Memory B cell (primary cell): Measurements from ENCODE around the gene COPS4.
"Not testable (repeated sequence)": the region's sequence is repeated elsewhere in the genome, so short reads cannot be mapped to it uniquely, and the experiment has no call there.

ENCODE experiments used
- ATAC-seq: fragments of 150-1000 bp; cut with Tn5 transposase; 2 replicates; pipeline ENCODE4 v1.10.0; 2021; ENCODE audit warnings: low read depth, mild to moderate bottlenecking, moderate library complexity
- DNase-seq, 2 donors: peaks; one replicate each; pipeline ENCODE4 v3.0.0; 2022; ENCODE audit warnings: low spot score in 2 of 2
- H3K27ac Mint-ChIP-seq: one replicate; pipeline ENCODE4 v1.8.0; 2022; ENCODE audit warnings: mild to moderate bottlenecking, moderate library complexity, mixed read lengths
- H3K27me3 Mint-ChIP-seq: one replicate; pipeline ENCODE4 v1.8.0; 2022; ENCODE audit warnings: mixed read lengths
- H3K36me3 Mint-ChIP-seq: one replicate; pipeline ENCODE4 v1.8.0; 2022; ENCODE audit warnings: mild to moderate bottlenecking, mixed read lengths
- H3K4me1 Mint-ChIP-seq: one replicate; pipeline ENCODE4 v1.8.0; 2022; ENCODE audit warnings: mixed read lengths
- H3K4me3 Mint-ChIP-seq: one replicate; pipeline ENCODE4 v1.8.0; 2022; ENCODE audit warnings: mild to moderate bottlenecking, moderate library complexity, mixed read lengths
- H3K9me3 Mint-ChIP-seq: one replicate; pipeline ENCODE4 v1.8.0; 2022; ENCODE audit warnings: mixed read lengths

Gene COPS4

DNA sequence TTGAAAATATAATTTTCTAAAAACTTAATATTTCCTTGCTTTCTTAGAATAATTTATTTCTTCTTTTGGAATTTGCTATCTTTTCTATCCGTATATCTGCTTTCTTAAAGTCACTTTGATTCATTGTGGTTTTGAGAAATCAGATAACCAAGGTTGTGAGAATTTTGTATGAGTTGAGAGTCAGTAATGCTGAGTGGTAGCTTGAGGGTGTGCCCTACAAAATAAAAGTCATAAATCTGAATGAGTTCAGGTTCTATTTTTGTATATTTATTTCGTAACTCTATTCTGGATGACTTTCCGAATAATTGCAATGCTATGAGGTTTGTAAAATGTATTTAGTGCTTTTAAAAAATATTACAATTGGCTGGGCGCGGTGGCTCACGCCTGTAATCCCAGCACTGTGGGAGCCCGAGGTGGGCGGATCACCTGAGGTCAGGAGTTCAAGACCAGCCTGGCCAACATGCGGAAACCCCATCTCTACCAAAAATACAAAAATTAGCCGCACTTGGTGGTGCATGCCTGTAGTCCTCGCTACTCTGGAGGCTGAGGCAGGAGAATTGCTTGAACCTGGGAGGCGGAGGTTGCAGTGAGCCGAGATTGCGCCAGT lies 8.9 kb downstream of the COPS4 start:
- Mint-ChIP-seq H3K27me3 (no peaks in the 10 kb centered on the region), H3K36me3 (peaks cover 4% of the 10 kb centered on the region), H3K27ac (no peak overlapping the region), H3K4me3 (no peak overlapping the region), H3K9me3 (no peaks in the 10 kb centered on the region), H3K4me1 (peaks cover 17% of the 10 kb centered on the region)
- ATAC-seq (no peak), DNase-seq (no peak)

DNA sequence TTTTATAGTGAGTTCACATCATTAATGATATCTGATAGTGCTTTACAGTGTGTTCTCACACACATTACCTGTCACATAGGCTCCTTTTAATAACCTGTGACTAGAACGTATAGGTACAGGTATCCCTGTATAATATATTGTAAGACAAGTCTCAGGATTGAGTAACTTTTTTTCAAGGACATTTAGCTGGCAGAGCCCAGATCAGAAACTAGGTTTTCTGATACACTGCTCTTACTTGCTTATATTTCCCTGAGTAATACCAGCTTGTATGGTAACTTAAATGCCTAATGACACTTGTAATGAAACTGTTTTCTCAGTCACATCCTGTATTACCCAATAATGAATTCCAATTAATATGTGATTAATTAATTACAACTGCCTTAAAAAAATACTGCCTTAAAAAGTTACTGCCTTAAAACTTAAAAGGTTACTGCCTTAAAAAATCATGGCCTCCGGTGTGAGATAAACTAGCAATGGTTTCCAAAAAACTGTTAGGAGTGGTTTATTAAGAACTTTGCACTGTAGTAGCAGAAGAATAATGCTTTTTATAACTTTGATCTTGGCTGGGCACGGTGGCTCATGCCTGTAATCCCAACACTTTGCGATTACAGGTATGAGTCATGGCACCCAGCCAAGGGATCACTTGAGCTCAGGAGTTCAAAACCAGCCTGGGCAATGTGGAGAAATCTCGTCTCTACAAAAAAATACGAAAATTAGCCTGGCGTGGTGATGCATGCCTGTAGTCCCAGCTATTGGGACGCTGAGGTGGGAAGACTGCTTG lies 11.9 kb downstream of the COPS4 start:
- DNase-seq: no peak
- Mint-ChIP-seq H3K9me3 (no peaks in the 10 kb centered on the region), H3K36me3 (peaks cover 16% of the 10 kb centered on the region), H3K27me3 (no peaks in the 10 kb centered on the region), H3K4me1 (peaks cover 7% of the 10 kb centered on the region), H3K4me3 (no peak overlapping the region), H3K27ac (no peak overlapping the region)
- ATAC-seq: no peak

DNA sequence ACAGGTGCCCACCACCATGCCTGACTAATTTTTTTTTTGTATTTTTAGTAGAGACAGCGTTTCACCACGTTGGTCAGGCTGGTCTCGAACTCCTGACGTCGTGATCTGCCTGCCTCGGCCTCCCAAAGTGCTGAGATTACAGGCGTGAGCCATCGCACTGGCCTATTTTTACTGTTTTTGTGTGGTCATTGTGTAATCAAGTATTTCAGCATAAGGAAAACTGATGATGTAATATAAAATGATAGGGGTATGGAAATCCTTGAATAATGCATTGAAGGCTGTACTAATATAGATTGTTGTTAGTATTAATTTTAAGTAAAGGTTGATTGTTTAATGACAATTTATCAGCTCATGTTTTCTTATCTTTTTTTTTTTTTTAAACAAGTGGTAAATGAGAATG lies 13.8 kb downstream of the COPS4 start:
- not testable (repeated sequence) for ATAC-seq, H3K4me1 Mint-ChIP-seq, H3K9me3 Mint-ChIP-seq, DNase-seq, H3K4me3 Mint-ChIP-seq, H3K27me3 Mint-ChIP-seq, H3K27ac Mint-ChIP-seq
- H3K36me3 Mint-ChIP-seq: peaks cover 25% of the 10 kb centered on the region

DNA sequence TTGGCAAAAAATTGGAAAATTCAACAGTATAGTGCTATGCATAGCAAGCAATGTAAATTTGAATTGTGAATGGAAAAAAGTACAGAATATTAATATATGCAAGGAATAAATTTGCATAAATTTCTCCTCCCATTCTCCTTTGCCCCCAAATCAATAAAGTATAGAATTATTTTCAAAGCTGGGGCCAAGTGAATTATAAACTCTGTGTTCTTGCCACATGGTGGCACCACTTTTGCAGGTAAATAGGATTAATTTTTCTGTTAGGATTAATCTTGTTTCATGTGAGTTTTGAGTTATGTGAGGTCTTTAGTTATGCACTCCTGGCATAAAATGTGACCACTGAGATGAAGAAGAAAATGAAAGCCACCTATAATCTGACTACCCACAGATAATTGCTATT lies 19.9 kb downstream of the COPS4 start:
- Mint-ChIP-seq H3K27me3 (no peaks in the 10 kb centered on the region), H3K9me3 (no peaks in the 10 kb centered on the region), H3K4me1 (peaks cover 2% of the 10 kb centered on the region), H3K4me3 (no peak overlapping the region), H3K27ac (no peak overlapping the region), H3K36me3 (peaks cover 28% of the 10 kb centered on the region)
- peak in 1 of 2 donors; percentile 20 for DNase-seq
- peak; percentile 65 for ATAC-seq

DNA sequence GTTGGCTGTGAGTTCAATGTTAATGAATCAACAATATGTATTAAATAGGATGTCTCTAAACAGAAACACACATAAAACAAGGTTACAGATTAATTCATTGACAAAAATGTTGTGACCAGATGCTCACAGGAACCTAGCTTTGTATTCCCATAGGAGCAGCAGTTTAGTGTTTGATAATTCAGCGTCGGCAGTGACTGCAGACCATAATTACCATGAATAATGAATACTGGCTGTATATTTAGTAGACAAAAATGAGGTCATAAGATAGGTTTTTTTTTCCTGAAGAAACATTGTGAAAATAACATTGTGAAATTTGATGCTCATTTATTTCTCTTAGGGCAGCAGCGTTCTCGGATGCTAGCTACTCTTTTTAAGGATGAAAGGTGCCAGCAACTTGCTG lies 27.8 kb downstream of the COPS4 start:
- DNase-seq (no peak), ATAC-seq (no peak)
- no peaks in the 10 kb centered on the region for H3K9me3 Mint-ChIP-seq
- H3K27ac Mint-ChIP-seq: no peak overlapping the region
- H3K4me1 Mint-ChIP-seq: no peaks in the 10 kb centered on the region
- H3K4me3 Mint-ChIP-seq: no peak overlapping the region
- H3K27me3 Mint-ChIP-seq: no peaks in the 10 kb centered on the region
- peaks cover 18% of the 10 kb centered on the region for H3K36me3 Mint-ChIP-seq

DNA sequence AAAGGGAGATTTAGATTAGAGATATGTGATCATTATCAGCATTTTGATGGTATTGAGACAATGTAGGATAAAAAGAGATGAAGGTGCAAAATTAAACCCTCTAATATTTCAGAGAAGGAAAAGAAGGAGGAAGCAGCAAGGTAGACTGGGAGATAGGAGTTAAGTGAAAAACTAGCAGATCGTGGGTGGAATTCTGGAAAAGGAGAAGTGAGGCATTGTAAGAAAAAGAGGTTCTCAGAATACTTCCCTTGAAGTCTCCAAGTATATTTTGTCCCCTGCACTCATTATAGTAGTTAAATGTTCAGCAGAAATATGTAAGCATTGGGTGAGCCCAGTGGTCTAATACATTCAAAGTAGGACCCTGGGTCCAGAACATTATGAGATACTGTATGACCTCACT lies 30.3 kb downstream of the COPS4 start:
- no peak for ATAC-seq
- Mint-ChIP-seq H3K4me3 (no peak overlapping the region), H3K27ac (no peak overlapping the region), H3K27me3 (no peaks in the 10 kb centered on the region), H3K36me3 (peaks cover 22% of the 10 kb centered on the region), H3K4me1 (no peaks in the 10 kb centered on the region), H3K9me3 (no peaks in the 10 kb centered on the region)
- no peak for DNase-seq

DNA sequence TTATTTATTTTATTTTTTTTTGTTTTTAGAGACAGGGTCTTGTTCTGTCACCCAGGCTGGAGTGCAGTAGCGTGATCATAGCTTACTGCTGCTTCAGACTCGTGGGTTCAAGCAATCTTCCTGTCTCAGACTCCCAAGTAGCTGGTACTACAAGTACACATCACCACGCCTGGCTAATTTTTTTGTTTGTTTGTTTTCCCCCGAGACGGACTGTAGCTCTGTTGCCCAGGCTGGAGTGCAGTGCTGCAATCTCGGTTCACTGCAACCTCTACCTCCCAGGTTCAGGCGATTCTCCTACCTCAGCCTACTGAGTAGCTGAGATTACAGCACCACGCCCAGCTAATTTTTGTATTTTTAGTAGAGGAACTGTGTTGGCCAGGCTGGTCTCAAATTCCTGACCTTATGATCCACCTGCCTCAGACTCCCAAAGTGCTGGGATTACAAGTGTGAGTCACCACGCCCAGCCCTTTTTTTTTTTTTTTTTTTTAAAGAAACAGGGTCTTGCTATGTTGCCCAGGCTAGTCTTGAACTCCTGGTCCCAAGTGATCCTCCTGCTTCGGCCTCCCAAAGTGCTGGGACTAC lies 32.2 kb downstream of the COPS4 start:
- Mint-ChIP-seq H3K4me1 (no peaks in the 10 kb centered on the region), H3K4me3 (no peak overlapping the region), H3K36me3 (peaks cover 28% of the 10 kb centered on the region), H3K9me3 (no peaks in the 10 kb centered on the region), H3K27ac (no peak overlapping the region), H3K27me3 (no peaks in the 10 kb centered on the region)
- ATAC-seq (no peak), DNase-seq (no peak)

DNA sequence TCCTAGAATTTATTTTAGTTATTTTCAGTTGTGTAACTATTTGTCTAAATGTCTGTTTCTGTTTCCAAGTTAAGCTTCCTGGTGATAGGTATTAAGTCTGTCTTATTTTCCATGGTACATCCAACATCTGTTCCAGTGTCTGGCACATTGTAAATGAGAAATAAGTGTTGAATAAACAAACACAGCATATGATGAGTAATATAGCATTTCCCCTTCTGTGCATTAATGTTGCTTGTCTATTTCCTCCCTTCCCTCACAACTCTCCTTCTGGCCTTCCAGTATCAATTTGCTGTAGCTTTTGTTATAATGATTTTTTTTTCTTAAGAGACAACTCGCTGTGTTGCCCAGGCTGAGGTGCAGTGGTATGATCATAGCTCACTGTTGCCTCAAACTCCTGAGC lies 36.1 kb downstream of the COPS4 start:
- H3K27ac Mint-ChIP-seq: peak overlapping the region; percentile 10
- H3K4me1 Mint-ChIP-seq: peaks cover 9% of the 10 kb centered on the region
- H3K9me3 Mint-ChIP-seq: no peaks in the 10 kb centered on the region
- DNase-seq: no peak
- no peaks in the 10 kb centered on the region for H3K27me3 Mint-ChIP-seq
- H3K4me3 Mint-ChIP-seq: no peak overlapping the region
- H3K36me3 Mint-ChIP-seq: peaks cover 26% of the 10 kb centered on the region
- no peak for ATAC-seq

DNA sequence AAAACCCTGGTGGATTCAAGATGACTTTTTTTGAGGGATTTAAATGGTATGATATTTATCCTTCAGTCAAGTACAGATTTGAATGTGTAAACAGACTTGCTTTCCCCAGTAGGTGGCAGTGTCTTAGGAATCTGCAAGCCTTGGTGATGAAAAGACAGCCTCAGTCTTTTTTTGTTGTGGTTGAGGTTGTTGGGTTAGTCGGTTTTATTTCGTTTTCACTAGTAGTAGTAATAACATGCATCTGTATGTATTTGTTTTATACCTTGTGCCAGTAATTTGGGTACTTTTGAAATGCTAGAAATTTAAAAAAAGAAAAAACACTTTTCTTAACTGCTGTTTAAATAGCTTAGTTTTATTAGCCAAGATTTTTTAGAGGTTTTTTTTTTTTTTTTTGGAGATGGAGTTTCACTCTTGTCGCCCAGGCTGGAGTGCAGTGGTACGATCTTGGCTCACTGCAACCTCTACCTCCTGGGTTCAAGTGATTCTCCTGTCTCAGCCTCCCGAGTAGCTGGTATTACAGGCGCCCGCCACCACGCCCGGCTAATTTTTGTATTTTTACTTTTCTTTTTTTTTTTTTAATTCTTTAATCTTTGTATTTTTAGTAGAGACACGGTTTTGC lies 39.2 kb downstream of the COPS4 start:
- Mint-ChIP-seq H3K27ac (no peak overlapping the region), H3K9me3 (peaks cover 3% of the 10 kb centered on the region), H3K4me1 (peaks cover 15% of the 10 kb centered on the region), H3K4me3 (peak overlapping the region; percentile 32), H3K36me3 (peaks cover 27% of the 10 kb centered on the region), H3K27me3 (no peaks in the 10 kb centered on the region)
- ATAC-seq (peak; percentile 94), DNase-seq (peak; percentile 39 to 70)

DNA sequence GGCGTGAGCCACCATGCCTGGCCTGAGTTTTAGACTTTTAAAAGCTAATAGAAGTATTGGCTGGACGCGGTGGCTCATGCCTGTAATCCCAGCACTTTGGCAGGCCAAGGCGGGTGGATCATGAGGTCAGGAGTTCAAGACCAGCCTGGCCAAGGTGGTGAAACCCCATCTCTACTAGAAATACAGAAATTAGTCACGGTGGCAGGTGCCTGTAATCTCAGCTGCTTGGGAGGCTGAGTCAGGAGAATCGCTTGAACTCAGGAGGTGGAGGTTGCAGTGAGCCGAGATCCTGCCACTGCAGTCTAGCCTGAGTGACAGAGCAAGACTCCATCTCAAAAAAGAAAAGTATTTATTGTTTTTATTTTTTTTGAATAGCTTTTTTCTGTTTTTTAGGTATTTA lies 39.8 kb downstream of the COPS4 start:
- not testable (repeated sequence) for H3K4me3 Mint-ChIP-seq

DNA sequence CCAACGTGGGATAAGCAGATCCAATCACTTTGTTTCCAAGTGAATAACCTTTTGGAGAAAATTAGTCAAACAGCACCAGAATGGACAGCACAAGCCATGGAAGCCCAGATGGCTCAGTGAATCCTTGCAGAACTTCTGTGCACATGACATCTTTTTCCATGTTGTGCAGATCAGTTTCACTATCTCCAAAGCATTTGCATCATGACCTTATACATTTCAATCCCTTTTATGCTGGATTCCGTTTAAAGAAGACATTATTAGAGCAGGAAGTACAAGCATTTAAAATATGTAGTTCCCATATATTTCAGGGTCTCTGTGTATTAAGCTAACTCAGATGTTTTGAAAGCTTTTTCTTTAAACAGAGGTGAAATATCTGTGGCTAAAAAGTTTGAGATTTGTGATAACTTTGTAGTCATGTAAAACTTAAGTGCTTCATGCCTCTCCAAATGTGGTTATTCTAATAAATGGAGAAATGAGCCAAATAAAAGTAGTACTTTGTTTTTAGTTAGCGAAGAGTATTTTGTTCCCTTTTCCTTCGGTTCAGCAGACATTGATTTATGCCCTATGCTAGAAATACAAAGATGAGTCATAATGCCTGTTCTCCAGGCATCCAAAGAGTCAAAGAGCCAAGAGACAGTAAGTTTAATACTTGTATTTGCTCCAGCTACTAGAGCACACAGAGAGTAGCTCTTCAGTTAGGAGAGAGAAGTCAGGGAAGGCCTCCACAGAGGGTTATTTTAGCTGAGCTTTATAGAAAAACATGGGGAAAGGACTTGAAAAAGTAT lies 40.5 kb downstream of the COPS4 start:
- DNase-seq (no peak), ATAC-seq (peak; percentile 34)
- peak overlapping the region; percentile 68 for H3K27ac Mint-ChIP-seq
- H3K4me3 Mint-ChIP-seq: no peak overlapping the region
- H3K27me3 Mint-ChIP-seq: no peaks in the 10 kb centered on the region
- peaks cover 15% of the 10 kb centered on the region for H3K4me1 Mint-ChIP-seq
- peaks cover 19% of the 10 kb centered on the region for H3K36me3 Mint-ChIP-seq
- H3K9me3 Mint-ChIP-seq: peaks cover 3% of the 10 kb centered on the region

More for the DNA sequence above, 39.8 kb downstream of the COPS4 start:
- not testable (repeated sequence) for ATAC-seq, H3K9me3 Mint-ChIP-seq, H3K27ac Mint-ChIP-seq, DNase-seq, H3K27me3 Mint-ChIP-seq
- Mint-ChIP-seq H3K36me3 (peaks cover 25% of the 10 kb centered on the region), H3K4me1 (peaks cover 15% of the 10 kb centered on the region)

DNA sequence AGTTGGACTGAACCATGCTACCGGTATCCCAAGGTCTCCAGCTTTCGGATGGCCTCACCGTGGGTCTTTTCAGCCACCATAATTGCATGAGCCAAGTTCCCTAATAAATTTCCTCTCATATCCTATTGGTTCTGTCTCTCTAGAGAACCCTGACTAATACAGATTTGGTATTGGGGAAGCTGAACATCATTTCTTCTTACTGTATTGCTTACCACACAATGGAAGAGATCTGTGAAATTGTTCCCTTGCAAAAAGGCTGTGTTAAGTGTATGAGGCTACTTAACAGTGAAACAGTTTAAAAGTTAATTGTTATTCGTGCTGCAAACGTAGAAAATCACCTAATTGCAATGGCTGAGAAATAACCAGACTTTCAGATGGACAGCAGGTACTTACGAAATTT lies 45.6 kb downstream of the COPS4 start:
- Mint-ChIP-seq H3K4me3 (no peak overlapping the region), H3K27ac (peak overlapping the region; percentile 95), H3K36me3 (peaks cover 21% of the 10 kb centered on the region), H3K4me1 (peaks cover 37% of the 10 kb centered on the region), H3K9me3 (peaks cover 3% of the 10 kb centered on the region), H3K27me3 (no peaks in the 10 kb centered on the region)
- ATAC-seq: no peak
- no peak for DNase-seq

DNA sequence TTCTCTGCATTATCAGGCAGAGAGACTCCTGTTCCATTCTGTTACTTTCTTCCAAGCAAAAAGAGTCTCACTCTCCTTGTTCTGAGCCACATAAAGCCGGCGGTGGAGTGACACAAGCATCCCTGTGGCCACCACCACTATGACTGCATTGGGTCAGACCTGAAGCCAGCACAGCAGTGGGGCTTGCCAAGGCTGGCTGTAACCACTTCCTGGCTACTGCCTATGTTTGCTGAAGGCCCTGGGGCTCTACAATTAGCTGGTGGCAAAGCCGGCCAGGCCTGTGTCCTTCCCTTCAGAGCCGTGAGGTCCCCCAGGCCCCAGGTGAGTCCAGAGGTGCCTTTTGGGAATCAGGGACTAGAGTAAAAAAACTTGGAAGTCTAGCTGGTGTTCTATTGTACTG lies 47.8 kb downstream of the COPS4 start:
- Mint-ChIP-seq H3K4me1 (peaks cover 27% of the 10 kb centered on the region), H3K27me3 (no peaks in the 10 kb centered on the region), H3K27ac (peak overlapping the region; percentile 95), H3K36me3 (peaks cover 18% of the 10 kb centered on the region), H3K9me3 (no peaks in the 10 kb centered on the region), H3K4me3 (no peak overlapping the region)
- no peak for ATAC-seq
- no peak for DNase-seq
